Measurements from ENCODE around the gene N4BP2.

Gene N4BP2

GRCh38 chr4:40192114-40193015 lies 135.7 kb downstream of the N4BP2 start:
- no peak for DNase-seq (ENCODE audit: low read depth)

- DNase-seq (ENCODE audit: low read depth) = no peak
Observed at GRCh38 chr4:40193016-40193571, 136.4 kb downstream of the N4BP2 start.

DNA sequence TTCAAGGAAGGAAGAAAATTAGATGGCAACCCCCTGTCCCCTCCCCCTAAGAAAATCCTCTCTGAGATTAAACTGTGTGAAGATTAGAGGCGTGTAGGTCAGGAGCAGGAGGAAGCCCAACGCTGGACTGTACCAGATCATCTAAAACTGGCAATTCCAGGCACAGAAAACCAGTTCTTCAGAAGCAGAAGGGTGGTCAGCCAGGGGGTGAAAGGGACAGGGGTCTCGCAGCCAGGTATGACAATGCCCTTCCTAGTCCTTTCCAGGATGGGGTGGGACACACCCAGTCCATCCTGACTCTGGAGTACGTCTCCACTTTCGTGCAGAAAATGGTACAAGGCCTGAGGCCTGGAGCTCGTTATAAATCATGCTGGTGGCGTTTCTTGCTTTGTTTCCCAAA lies 136.9 kb downstream of the N4BP2 start:
- DNase-seq (ENCODE audit: low read depth) = no peak

GRCh38 chr4:40194602-40195161 lies 138.0 kb downstream of the N4BP2 start:
- peak; percentile 43 for DNase-seq (ENCODE audit: low read depth)

- DNase-seq (ENCODE audit: low read depth) = no peak
Observed at GRCh38 chr4:40195182-40196177, 138.8 kb downstream of the N4BP2 start.

DNA sequence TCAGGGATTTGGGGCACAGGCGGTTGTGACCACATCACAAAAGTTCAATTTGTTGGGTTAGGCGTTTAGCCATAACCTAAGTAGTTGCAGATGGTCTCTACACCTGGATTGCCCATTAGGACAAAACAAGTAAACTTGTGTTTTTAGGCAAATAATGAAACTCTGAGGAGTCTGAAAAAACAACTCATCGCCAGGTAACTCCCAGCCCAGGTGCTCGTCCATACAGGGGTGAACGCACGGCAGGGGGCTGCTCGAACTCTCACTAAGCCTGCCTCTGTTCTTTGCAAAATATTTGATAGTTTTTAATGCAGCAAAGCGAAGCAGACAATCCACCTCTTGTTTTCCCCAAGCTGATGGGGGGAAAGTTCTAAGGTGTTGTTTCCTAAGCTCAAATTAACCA lies 139.6 kb downstream of the N4BP2 start:
- no peak for DNase-seq (ENCODE audit: low read depth)

GRCh38 chr4:40196724-40197281 lies 140.2 kb downstream of the N4BP2 start, which contains the start of gene RHOH:
RHOH (plus strand) TSS chr4:40197031; CDS start chr4:40243387, 46,356 bp downstream.
- DNase-seq (ENCODE audit: low read depth) = peak; percentile 66

GRCh38 chr4:40197879-40198689 lies 141.4 kb downstream of the N4BP2 start:
- DNase-seq (ENCODE audit: low read depth) = no peak

DNA sequence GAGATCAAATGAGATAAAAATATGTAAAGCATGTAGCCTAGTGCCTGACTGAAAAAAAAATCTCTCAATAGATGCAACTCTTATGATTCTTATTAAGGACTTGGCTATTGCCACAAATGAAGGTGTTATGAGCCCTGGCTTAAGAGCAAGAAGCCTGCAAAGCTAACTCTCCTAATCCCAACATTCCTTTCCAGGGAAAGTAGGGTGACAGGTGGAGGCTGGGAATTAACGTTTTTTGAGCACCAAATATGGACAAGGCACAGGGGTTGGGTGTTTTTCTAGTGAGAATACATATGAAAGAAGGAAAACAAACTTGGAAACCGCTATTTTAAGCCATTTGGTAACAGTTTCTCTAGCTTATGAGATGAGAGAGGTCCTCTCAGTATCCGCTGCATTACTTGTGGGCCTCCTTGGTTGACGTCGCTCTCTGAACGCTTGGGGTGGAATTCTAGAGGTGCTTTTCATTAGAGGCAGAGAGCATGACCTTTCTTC lies 142.6 kb downstream of the N4BP2 start:
- DNase-seq (ENCODE audit: low read depth) = no peak

DNA sequence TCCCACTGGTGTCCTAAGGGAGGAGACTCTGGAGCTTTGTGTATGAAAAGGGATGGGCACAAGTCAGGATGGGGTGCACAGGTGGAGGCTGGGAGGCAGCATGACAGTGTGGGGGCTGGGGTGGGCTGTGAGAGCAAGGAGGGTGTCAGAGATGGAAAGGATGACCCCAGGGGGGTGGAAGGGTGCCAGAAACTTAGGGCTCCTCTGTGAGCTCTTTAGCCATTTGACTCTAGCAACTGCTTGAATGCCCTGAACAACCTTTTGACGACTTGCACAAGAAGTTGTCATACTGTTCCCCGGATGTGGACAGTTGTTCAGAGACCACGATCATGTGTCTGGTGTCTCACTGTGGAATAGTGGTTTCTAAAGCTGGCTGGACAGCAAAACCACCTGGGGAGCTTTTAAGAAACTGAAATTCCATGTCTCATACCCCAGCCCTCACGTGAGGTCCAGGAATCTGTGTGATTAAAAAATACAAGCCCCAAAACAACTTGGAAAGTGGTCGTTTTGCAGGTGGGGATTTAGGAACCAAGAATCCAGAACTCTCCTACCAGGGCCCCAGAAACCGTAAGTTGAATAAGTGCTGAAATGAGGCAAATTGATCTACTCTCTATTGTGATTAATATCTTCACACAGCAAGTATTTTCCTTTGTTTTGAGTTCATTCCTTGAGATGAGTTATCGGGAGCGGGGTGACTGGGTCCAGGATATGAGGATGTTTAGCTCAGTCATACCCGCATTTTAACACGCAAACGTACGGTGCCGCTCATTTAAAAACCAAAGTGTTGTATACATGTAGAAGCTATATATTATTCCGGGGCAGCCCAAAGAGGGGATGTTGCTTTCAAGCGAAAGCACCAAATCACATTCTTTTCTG lies 143.6 kb downstream of the N4BP2 start:
- DNase-seq (ENCODE audit: low read depth) = no peak

DNA sequence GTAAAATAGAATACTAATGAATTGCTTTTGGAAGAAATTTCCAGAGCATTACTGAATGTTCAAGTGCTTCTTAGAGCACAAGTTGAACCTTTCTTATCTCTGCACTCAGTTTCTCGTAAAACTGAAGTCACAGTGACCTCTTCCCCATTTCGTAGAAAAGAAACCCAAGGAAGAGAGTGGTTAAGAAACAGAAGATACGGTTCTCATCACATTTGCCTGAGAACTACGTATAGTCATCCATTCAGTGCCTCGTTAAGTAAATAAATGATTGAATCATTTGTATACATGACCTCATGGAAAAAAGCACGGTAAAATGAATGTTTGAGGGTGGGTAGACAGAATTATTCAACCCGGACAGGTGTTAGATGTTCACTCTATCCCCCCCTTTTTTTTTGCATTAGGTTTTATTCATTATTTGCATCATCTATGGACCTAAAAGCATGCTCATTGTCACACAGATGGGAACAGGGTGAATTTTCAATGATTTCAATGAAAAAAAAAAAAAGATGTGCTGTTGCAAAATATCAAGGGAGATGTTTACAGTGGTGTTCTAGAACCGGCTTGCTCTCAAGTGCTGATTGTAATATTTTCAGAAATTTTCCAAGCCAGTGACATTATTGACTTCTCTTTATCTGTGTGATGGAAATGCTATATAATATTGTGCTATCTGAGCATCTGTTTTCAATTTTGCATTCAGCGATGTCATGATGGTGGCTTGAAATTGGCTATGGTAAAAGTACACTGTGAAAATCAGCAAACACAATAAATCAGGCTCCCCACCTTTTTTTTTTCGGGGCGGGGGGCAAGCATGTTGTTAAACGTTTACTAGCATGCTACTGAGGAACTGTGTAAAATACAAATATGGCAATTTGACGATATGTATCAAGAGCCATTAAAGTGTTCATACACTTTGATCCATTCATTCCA lies 144.5 kb downstream of the N4BP2 start:
- DNase-seq (ENCODE audit: low read depth) = no peak

GRCh38 chr4:40201898-40202297 lies 145.2 kb downstream of the N4BP2 start:
- DNase-seq (ENCODE audit: low read depth) = no peak

- DNase-seq (ENCODE audit: low read depth) = no peak
Observed at GRCh38 chr4:40202474-40202873, 145.8 kb downstream of the N4BP2 start.

GRCh38 chr4:40204507-40205258 lies 148.0 kb downstream of the N4BP2 start:
- DNase-seq (ENCODE audit: low read depth) = no peak

- DNase-seq (ENCODE audit: low read depth) = no peak
Observed at GRCh38 chr4:40205259-40206198, 148.9 kb downstream of the N4BP2 start.

DNA sequence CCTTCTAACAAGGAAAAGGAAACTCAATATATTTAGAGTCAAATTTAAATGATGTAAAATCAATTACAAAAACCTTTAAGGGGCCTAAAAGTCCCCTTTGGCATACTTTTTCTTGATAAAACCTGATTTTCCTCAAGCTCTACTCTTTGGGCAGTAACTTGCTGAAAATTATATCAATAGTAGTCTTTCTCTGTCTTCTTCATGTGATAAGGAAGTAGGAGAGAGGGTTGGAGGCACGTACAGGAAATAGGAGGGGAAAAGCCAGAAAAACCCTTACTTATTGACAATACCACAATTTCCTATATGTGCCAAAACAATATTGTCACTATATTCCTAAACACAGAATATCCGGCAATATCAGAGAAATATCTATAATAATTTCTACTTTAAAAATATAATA lies 149.8 kb downstream of the N4BP2 start:
- DNase-seq (ENCODE audit: low read depth) = no peak
